T-cell (primary cell): Measurements from ENCODE around the gene TBC1D22A. TPM values are rescaled to one million over a fixed set of nuclear protein-coding genes. Genes with fewer than 3 reads are reported as not detected.

Experiments used
- ATAC-seq, 4 experiments: fragments of 200-7000 bp in 3 of 4; fragments of 150-1000 bp in 1 of 4; cut with Tn5 transposase; replicated peaks in 1 of 4; 1 replicate in 3 of 4; 2 replicates in 1 of 4; pipeline ENCODE4 v1.10.0; 2021; ENCODE audit warnings: moderate library complexity in 3 of 4, mild to moderate bottlenecking in 2 of 4, moderate number of reproducible peaks in 1 of 4
- CTCF ChIA-PET, 2 donors: fragments of 300-600 bp; sonication (Branson Sonifier 250); formaldehyde crosslinking; loops; one replicate each; lab custom pipeline; 2022; ENCODE audit warnings: antibody characterized with exemption in 2 of 2; lab: Charles Lee
- POLR2A ChIA-PET, 2 donors: fragments of 300-600 bp; sonication (Branson Sonifier 250); formaldehyde crosslinking; loops; one replicate each; lab custom pipeline; 2022; ENCODE audit warnings: antibody characterized with exemption in 2 of 2; lab: Charles Lee
- DNase-seq, 35 experiments: peaks; one replicate each; pipeline versions ENCODE4 v3.0.0 to v3.0.0-alpha.2; 2013 to 2023
- H3K27ac ChIP-seq: one replicate; pipeline ENCODE4 v1.5.1; 2013; ENCODE audit warnings: low read length
- H3K27me3 ChIP-seq, 2 experiments: replicated peaks in 1 of 2; 1 replicate in 1 of 2; 2 replicates in 1 of 2; pipeline versions ENCODE4 v1.6.1 to v1.7.0; 2013; ENCODE audit warnings: low read length in 1 of 2, mixed read lengths in 1 of 2; ENCODE audit not compliant: control insufficient read depth in 2 of 2, insufficient read depth in 2 of 2; ENCODE audit errors: extremely low read depth in 1 of 2
- H3K36me3 ChIP-seq, 2 donors: 1 replicate in 1 of 2; 2 replicates in 1 of 2; pipeline versions ENCODE4 v1.6.1 to v1.7.0; 2013; ENCODE audit warnings: low read length in 1 of 2; ENCODE audit not compliant: control insufficient read depth in 2 of 2, insufficient read depth in 1 of 2; ENCODE audit errors: extremely low read depth in 1 of 2
- H3K4me1 ChIP-seq, 2 experiments: 1 replicate in 1 of 2; 2 replicates in 1 of 2; pipeline versions ENCODE4 v1.6.1 to v1.7.0; 2013; ENCODE audit warnings: low read length in 2 of 2, mixed read lengths in 1 of 2; ENCODE audit not compliant: insufficient read depth in 2 of 2, control insufficient read depth in 1 of 2; ENCODE audit errors: extremely low read depth in 1 of 2
- H3K4me3 ChIP-seq, 2 donors: 1 replicate in 1 of 2; 2 replicates in 1 of 2; pipeline versions ENCODE4 v1.5.1 to v1.7.0; 2013; ENCODE audit warnings: mild to moderate bottlenecking in 2 of 2, low read length in 1 of 2, moderate library complexity in 1 of 2; ENCODE audit not compliant: control insufficient read depth in 1 of 2; ENCODE audit errors: extremely low read depth in 1 of 2
- H3K9me3 ChIP-seq: 2 replicates; pipeline ENCODE4 v1.7.0; 2013
- H3K27ac Mint-ChIP-seq, 2 donors: one replicate each; pipeline ENCODE4 v1.8.0; 2020 to 2021; ENCODE audit warnings: mild to moderate bottlenecking in 2 of 2, mixed read lengths in 2 of 2
- H3K27me3 Mint-ChIP-seq, 2 donors: one replicate each; pipeline ENCODE4 v1.8.0; 2021 to 2022; ENCODE audit warnings: mixed read lengths in 2 of 2
- H3K36me3 Mint-ChIP-seq: one replicate; pipeline ENCODE4 v1.8.0; 2021; ENCODE audit warnings: mixed read lengths
- H3K4me1 Mint-ChIP-seq, 3 donors: one replicate each; pipeline ENCODE4 v1.8.0; 2020 to 2022; ENCODE audit warnings: mixed read lengths in 3 of 3, mild to moderate bottlenecking in 1 of 3
- H3K4me3 Mint-ChIP-seq, 3 donors: one replicate each; pipeline ENCODE4 v1.8.0; 2020 to 2022; ENCODE audit warnings: mild to moderate bottlenecking in 3 of 3, mixed read lengths in 3 of 3, moderate library complexity in 3 of 3
- H3K9me3 Mint-ChIP-seq, 3 donors: one replicate each; pipeline ENCODE4 v1.8.0; 2020 to 2022; ENCODE audit warnings: mixed read lengths in 3 of 3
- WGBS: methylation state at CpG from one replicate; pipeline ENCODE4 v1.1.5; 2013; ENCODE audit warnings: missing lambda C conversion rate; ENCODE audit not compliant: insufficient coverage; 5-methylcytosine and 5-hydroxymethylcytosine counted together
- total RNA-seq, 35 experiments: library from RNA in 6 of 35; stranded (reverse) in 6 of 35; fragments of 120-200 nt in 1 of 35; gene quantifications; one replicate each; pipeline versions ENCODE4 v1.2.1 to v1.2.4 and lab custom pipeline; 2013 to 2026

TBC1D22A gene
- total RNA-seq, 5 donors from 2014 or later (not counting 1 experiment from before 2014, with no cell fraction given): 38.3 to 67.8 (median 57.7) TPM

DNA sequence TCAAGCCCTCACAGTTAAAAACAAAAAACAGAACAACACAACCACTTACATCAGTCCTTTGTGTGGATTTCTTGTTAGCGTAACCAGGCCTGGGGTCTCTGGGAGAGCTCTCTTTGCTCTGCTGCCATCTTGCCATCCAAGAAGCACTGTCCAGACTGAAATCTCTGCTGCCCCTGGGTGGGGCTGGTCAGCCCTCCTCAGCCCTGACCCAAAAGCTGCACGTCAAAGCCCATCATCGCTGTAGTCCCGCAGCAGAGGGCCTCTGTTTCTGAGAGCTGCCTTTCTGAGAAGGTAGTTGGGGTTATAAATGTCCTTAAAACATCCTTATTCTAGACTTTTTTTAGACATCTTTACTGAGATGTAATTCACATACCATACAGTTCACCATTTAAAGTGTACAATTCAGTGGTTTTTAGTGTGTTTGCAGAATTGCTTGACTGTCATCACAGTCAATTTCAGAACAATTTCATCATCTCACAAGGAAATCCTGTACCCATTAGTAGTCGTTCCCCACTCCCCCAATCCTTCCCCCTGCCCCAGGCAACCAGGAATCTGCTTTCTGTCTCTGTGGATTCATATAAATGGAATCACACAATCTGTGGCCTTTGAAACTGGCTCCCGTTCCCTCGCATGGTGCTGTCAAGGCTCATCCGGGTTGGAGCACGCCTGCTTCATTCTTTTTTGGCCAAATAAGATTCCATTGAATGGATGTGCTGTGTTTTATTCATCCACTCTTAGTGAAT, 94.9 kb downstream of the TBC1D22A start:
- H3K27me3 Mint-ChIP-seq: no peaks in the 10 kb centered on the region
- no peak for ATAC-seq
- ChIA-PET CTCF (no interaction called here), POLR2A (no interaction called here)
- Histone ChIP-seq H3K9me3 (no peaks in the 10 kb centered on the region), H3K4me1 (peaks cover 0 to 9% of the 10 kb centered on the region in 2 experiments), H3K4me3 (no peak overlapping the region), H3K27me3 (no peaks in the 10 kb centered on the region), H3K27ac (no peak overlapping the region), H3K36me3 (peaks cover 0 to 10% of the 10 kb centered on the region in 2 donors)
- H3K27ac Mint-ChIP-seq: no peak overlapping the region
- H3K9me3 Mint-ChIP-seq: no peaks in the 10 kb centered on the region
- 85% methylated on average over 4 of the region's 9 CpGs for WGBS
- DNase-seq: no peak
- peaks cover 24% of the 10 kb centered on the region for H3K36me3 Mint-ChIP-seq
- H3K4me3 Mint-ChIP-seq: no peak overlapping the region
- H3K4me1 Mint-ChIP-seq: peaks cover 33 to 40% (median 33%) of the 10 kb centered on the region in 3 donors

- no peak overlapping the region for H3K4me3 Mint-ChIP-seq
- no peaks in the 10 kb centered on the region for H3K9me3 Mint-ChIP-seq
- no peak overlapping the region for H3K27ac Mint-ChIP-seq
- H3K27me3 Mint-ChIP-seq: no peaks in the 10 kb centered on the region
- DNase-seq: no peak
- Histone ChIP-seq H3K27ac (no peak overlapping the region), H3K4me1 (peaks cover 0 to 9% of the 10 kb centered on the region in 2 experiments), H3K4me3 (no peak overlapping the region), H3K9me3 (no peaks in the 10 kb centered on the region), H3K36me3 (peaks cover 0 to 10% of the 10 kb centered on the region in 2 donors), H3K27me3 (no peaks in the 10 kb centered on the region)
- WGBS: 89% methylated on average over 6 of the region's 6 CpGs
- peaks cover 29 to 36% (median 33%) of the 10 kb centered on the region in 3 donors for H3K4me1 Mint-ChIP-seq
- ChIA-PET CTCF (no interaction called here), POLR2A (no interaction called here)
- H3K36me3 Mint-ChIP-seq: peaks cover 21% of the 10 kb centered on the region
- no peak for ATAC-seq
Measured at GRCh38 chr22:46857885-46858143, 95.4 kb downstream of the TBC1D22A start.

DNA sequence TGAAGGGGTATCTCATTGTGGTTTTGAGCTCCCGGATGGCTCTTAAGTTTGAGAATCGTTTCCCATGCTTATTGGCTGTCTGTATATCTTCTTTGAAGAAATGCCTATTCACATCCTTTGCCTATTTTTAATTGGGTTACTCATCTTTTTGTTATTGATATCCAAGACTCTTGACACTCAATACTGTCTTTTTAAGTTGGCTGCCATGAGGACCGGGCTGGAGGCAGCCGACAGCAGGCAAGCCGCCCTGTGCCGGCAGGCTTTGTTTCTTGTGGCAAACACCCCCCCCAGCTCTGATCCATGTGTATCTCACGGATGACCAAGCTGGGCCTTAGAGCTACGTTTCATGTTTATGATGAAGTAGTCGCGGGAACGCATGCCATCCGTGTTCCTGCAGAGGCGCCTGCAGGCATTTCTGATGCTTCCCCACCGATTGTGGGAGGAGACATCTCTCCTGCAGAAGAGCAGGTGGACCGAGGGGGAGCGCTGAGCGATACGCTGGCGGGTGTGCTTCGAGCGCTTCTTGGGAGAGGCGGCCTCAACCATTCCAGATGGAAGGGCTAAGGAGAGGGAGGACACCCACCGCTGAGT, 95.8 kb downstream of the TBC1D22A start:
- H3K4me1 ChIP-seq: peaks cover 0 to 9% of the 10 kb centered on the region in 2 experiments
- peaks cover 24% of the 10 kb centered on the region for H3K36me3 Mint-ChIP-seq
- 99% methylated on average over 20 of the region's 23 CpGs for WGBS
- ATAC-seq: no peak
- H3K4me3 Mint-ChIP-seq: no peak overlapping the region
- no peaks in the 10 kb centered on the region for H3K27me3 Mint-ChIP-seq
- H3K9me3 Mint-ChIP-seq: no peaks in the 10 kb centered on the region
- H3K9me3 ChIP-seq: no peaks in the 10 kb centered on the region
- no peaks in the 10 kb centered on the region for H3K27me3 ChIP-seq
- DNase-seq: no peak
- H3K36me3 ChIP-seq: peaks cover under 1 to 10% of the 10 kb centered on the region in 2 donors
- peaks cover 26 to 36% (median 30%) of the 10 kb centered on the region in 3 donors for H3K4me1 Mint-ChIP-seq
- CTCF ChIA-PET: no interaction called here
- no peak overlapping the region for H3K27ac ChIP-seq
- H3K4me3 ChIP-seq: no peak overlapping the region
- H3K27ac Mint-ChIP-seq: no peak overlapping the region
- POLR2A ChIA-PET: no interaction called here

- Histone ChIP-seq H3K4me1 (peaks cover 0 to 3% of the 10 kb centered on the region in 2 experiments), H3K9me3 (no peaks in the 10 kb centered on the region), H3K36me3 (peaks cover 6% of the 10 kb centered on the region in 2 donors), H3K27ac (no peak overlapping the region), H3K27me3 (no peaks in the 10 kb centered on the region), H3K4me3 (no peak overlapping the region)
- Mint-ChIP-seq H3K4me1 (peaks cover 17 to 24% (median 17%) of the 10 kb centered on the region in 3 donors), H3K4me3 (no peak overlapping the region), H3K9me3 (no peaks in the 10 kb centered on the region), H3K36me3 (peaks cover 32% of the 10 kb centered on the region), H3K27ac (no peak overlapping the region), H3K27me3 (no peaks in the 10 kb centered on the region)
- 95% methylated on average over 15 of the region's 16 CpGs for WGBS
- ChIA-PET CTCF (no interaction called here), POLR2A (no interaction called here)
- ATAC-seq (no peak), DNase-seq (no peak)
Measured at GRCh38 chr22:46860562-46860961, 98.1 kb downstream of the TBC1D22A start.

DNA sequence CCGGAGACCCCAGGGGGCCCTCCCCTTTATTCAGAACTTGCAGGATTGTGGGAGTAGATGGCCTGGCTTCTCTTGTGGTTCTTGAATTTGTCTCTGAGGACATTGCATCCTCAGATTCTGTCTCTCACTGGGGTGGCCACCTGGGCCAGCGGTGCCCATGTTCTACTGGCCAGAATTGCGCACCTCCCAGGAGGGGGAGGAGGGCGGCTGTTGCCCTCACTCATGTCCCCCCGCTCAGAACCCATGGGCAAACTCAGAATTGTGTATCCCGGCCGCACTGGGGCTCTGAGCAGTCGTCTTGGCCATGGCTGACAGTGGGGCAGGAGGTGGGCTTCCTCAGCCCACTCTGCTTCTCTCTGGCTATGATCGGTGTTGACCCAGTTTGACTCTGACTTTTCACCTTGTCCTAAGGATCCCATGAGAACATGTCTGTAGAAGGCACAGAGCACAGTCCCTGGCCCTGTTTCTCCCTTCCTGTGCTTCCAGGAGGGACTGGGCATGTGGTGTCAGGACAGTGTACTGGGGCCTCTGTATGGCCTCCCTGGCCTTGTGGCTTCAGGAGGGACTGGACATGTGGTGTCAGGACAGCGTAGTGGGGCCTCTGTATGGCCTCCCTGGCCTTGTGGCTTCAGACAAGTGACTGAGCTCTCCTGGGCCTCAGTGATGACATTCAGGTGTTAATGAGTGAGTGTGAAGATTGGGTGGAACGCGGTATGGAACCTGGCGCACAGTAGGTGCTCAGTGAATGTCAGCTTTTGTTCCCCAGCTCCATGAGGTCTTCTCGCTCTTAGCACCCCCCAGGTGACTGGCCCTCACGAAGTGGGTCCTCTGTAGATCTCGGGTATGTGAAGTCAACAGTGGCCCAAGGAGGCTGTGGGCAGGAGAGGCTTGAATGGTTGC, 99.3 kb downstream of the TBC1D22A start:
- ATAC-seq (no peak), DNase-seq (no peak)
- H3K4me1 Mint-ChIP-seq: peaks cover 11 to 20% (median 17%) of the 10 kb centered on the region in 3 donors
- WGBS: 97% methylated on average over 12 of the region's 16 CpGs
- H3K4me3 Mint-ChIP-seq: no peak overlapping the region
- ChIA-PET CTCF (no interaction called here), POLR2A (no interaction called here)
- peaks cover 6 to 10% of the 10 kb centered on the region in 2 donors for H3K36me3 ChIP-seq
- H3K36me3 Mint-ChIP-seq: peaks cover 41% of the 10 kb centered on the region
- no peak overlapping the region for H3K27ac ChIP-seq
- no peaks in the 10 kb centered on the region for H3K9me3 ChIP-seq
- H3K4me1 ChIP-seq: no peaks in the 10 kb centered on the region
- no peaks in the 10 kb centered on the region for H3K27me3 Mint-ChIP-seq
- H3K27me3 ChIP-seq: no peaks in the 10 kb centered on the region
- no peak overlapping the region for H3K4me3 ChIP-seq
- no peaks in the 10 kb centered on the region for H3K9me3 Mint-ChIP-seq
- H3K27ac Mint-ChIP-seq: no peak overlapping the region

GRCh38 chr22:46862418-46863324, 100.2 kb downstream of the TBC1D22A start:
- ChIA-PET POLR2A (no interaction called here), CTCF (no interaction called here)
- H3K27ac ChIP-seq: no peak overlapping the region
- DNase-seq: no peak
- no peak overlapping the region for H3K4me3 ChIP-seq
- no peak for ATAC-seq
- peaks cover 9 to 13% of the 10 kb centered on the region in 2 donors for H3K36me3 ChIP-seq
- H3K9me3 ChIP-seq: no peaks in the 10 kb centered on the region
- H3K27me3 ChIP-seq: no peaks in the 10 kb centered on the region
- H3K9me3 Mint-ChIP-seq: no peaks in the 10 kb centered on the region
- H3K4me1 ChIP-seq: no peaks in the 10 kb centered on the region
- no peak overlapping the region for H3K4me3 Mint-ChIP-seq
- peaks cover 51% of the 10 kb centered on the region for H3K36me3 Mint-ChIP-seq
- H3K27me3 Mint-ChIP-seq: no peaks in the 10 kb centered on the region
- H3K4me1 Mint-ChIP-seq: peaks cover 8 to 20% (median 15%) of the 10 kb centered on the region in 3 donors
- H3K27ac Mint-ChIP-seq: no peak overlapping the region
- 98% methylated on average over 14 of the region's 17 CpGs for WGBS
